Measurements from ENCODE around the gene CDAN1.

CDAN1 gene

GRCh38 chr15:42679285-42680141 lies 57.4 kb downstream of the CDAN1 start:
- no peak for ATAC-seq
- TF ChIP-seq, protein P1, sequence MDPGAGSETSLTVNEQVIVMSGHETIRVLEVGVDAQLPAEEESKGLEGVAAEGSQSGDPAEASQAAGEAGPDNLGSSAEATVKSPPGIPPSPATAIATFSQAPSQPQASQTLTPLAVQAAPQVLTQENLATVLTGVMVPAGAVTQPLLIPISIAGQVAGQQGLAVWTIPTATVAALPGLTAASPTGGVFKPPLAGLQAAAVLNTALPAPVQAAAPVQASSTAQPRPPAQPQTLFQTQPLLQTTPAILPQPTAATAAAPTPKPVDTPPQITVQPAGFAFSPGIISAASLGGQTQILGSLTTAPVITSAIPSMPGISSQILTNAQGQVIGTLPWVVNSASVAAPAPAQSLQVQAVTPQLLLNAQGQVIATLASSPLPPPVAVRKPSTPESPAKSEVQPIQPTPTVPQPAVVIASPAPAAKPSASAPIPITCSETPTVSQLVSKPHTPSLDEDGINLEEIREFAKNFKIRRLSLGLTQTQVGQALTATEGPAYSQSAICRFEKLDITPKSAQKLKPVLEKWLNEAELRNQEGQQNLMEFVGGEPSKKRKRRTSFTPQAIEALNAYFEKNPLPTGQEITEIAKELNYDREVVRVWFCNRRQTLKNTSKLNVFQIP (CRISPR knock-in tag; IDR thresholded peaks at IDR 0.05; ENCODE audit: borderline replicate concordance, low read depth), result no peak
- TF ChIP-seq ESRRG (CRISPR knock-in tag; IDR thresholded peaks at IDR 0.05) (no peak), CREB5 (CRISPR knock-in tag; IDR thresholded peaks at IDR 0.05; ENCODE audit: low read depth) (no peak), PATZ1 (CRISPR knock-in tag; IDR thresholded peaks at IDR 0.05; ENCODE audit: borderline replicate concordance) (no peak), ISL1 (CRISPR knock-in tag; IDR thresholded peaks at IDR 0.05) (no peak), ZNF70 (CRISPR knock-in tag; IDR thresholded peaks at IDR 0.05) (no peak), RARB (CRISPR knock-in tag; IDR thresholded peaks at IDR 0.05) (no peak), ZNF565 (CRISPR knock-in tag; conservative IDR thresholded peaks at IDR 0.05; ENCODE audit: low read depth) (no peak), ZNF8 (CRISPR knock-in tag; IDR thresholded peaks at IDR 0.05) (no peak), TOX (CRISPR knock-in tag; IDR thresholded peaks at IDR 0.05; ENCODE audit: borderline replicate concordance) (no peak)

GRCh38 chr15:42675021-42675420 lies 61.9 kb downstream of the CDAN1 start:
- TF ChIP-seq ESRRG (CRISPR knock-in tag; IDR thresholded peaks at IDR 0.05) (no peak), PPARA (CRISPR knock-in tag; IDR thresholded peaks at IDR 0.05; ENCODE audit: borderline replicate concordance) (no peak), ZFP30 (CRISPR knock-in tag; IDR thresholded peaks at IDR 0.05) (no peak), ARNTL (CRISPR knock-in tag; IDR thresholded peaks at IDR 0.05; ENCODE audit: borderline replicate concordance, low read depth) (no peak), ZC3H10 (CRISPR knock-in tag; IDR thresholded peaks at IDR 0.05) (no peak), ZNF8 (CRISPR knock-in tag; IDR thresholded peaks at IDR 0.05) (no peak), ZNF565 (CRISPR knock-in tag; conservative IDR thresholded peaks at IDR 0.05; ENCODE audit: low read depth) (no peak), TOX (CRISPR knock-in tag; IDR thresholded peaks at IDR 0.05; ENCODE audit: borderline replicate concordance) (no peak), OSR1 (CRISPR knock-in tag; IDR thresholded peaks at IDR 0.05) (no peak)
- no peak for ATAC-seq

DNA sequence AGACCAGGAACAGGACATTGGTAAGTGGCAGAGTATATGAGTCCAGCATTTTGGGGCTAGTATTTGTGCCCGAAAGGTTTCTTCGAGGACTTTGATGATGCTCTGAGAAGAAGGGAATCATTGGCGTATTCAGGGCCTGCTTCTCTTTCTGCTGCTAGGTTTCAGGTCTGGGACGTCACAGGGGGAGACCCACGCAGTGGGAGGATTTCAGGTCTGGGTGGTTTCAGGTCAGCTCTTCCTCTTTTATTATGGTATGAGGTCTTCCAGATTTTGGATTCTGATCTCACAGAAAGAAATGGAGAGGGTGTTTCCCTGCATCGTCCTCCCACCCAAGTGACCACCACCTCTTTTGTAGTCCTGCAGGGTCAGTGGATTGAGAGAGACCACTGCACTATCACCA lies 62.5 kb downstream of the CDAN1 start:
- TF ChIP-seq BACH2 (CRISPR knock-in tag; IDR thresholded peaks at IDR 0.05; ENCODE audit: borderline replicate concordance) (no peak), RARB (CRISPR knock-in tag; IDR thresholded peaks at IDR 0.05) (no peak), ZFP30 (CRISPR knock-in tag; IDR thresholded peaks at IDR 0.05) (no peak), PPARA (CRISPR knock-in tag; IDR thresholded peaks at IDR 0.05; ENCODE audit: borderline replicate concordance) (no peak), CSRNP3 (CRISPR knock-in tag; IDR thresholded peaks at IDR 0.05) (no peak), TOX (CRISPR knock-in tag; IDR thresholded peaks at IDR 0.05; ENCODE audit: borderline replicate concordance) (no peak)
- TF ChIP-seq, protein P1 (CRISPR knock-in tag; IDR thresholded peaks at IDR 0.05; ENCODE audit: borderline replicate concordance, low read depth), result no peak
- no peak for ATAC-seq
